Activated CD8-positive, alpha-beta memory T cell treated with anti-CD3 and anti-CD28 coated beads for 36 hours (primary cell): ENCODE results near the gene INTS4. TPM values are rescaled to one million over a fixed set of nuclear protein-coding genes. Genes with fewer than 3 reads are reported as not detected.
"Not testable (repeated sequence)": the region's sequence is repeated elsewhere in the genome, so short reads cannot be mapped to it uniquely, and the experiment has no call there.

Experiments used
- CTCF ChIA-PET: fragments of 350-600 bp; sonication (Branson Sonifier 250); formaldehyde crosslinking; loops from one replicate; lab custom pipeline; 2021; ENCODE audit warnings: antibody characterized with exemption; lab: Charles Lee
- POLR2A ChIA-PET: fragments of 350-600 bp; sonication (Branson Sonifier 250); formaldehyde crosslinking; loops from one replicate; lab custom pipeline; 2021; ENCODE audit warnings: antibody characterized with exemption; lab: Charles Lee
- total RNA-seq, 2 experiments: library from RNA; stranded (reverse); gene quantifications; one replicate each; pipeline ENCODE4 v1.2.3, GENCODE V29; 2021

Gene INTS4
- total RNA-seq, 2 experiments from 2014 or later = 48.0 to 49.0 TPM

GRCh38 chr11:77890100-77890614 is 104.3 kb downstream of the INTS4 start:
- POLR2A ChIA-PET, CTCF ChIA-PET: not testable (repeated sequence)

- CTCF ChIA-PET = interaction anchor here (0.6 kb wide), 1 partner anchor 14 kb away, joined by 3 read pairs; no protein-coding TSS in a partner anchor
- POLR2A ChIA-PET = not testable (repeated sequence)
Observed at GRCh38 chr11:77889045-77889444, 105.4 kb downstream of the INTS4 start.

GRCh38 chr11:77886401-77886800 is 108.1 kb downstream of the INTS4 start:
- CTCF ChIA-PET = no interaction called here

GRCh38 chr11:77884829-77885190 is 109.7 kb downstream of the INTS4 start:
- ChIA-PET CTCF (no interaction called here), POLR2A (no interaction called here)

More at GRCh38 chr11:77886401-77886800, 108.1 kb downstream of the INTS4 start:
- POLR2A ChIA-PET = no interaction called here

- ChIA-PET POLR2A (no interaction called here), CTCF (no interaction called here)
Observed at GRCh38 chr11:77884186-77884828, 110.2 kb downstream of the INTS4 start.

GRCh38 chr11:77883775-77884174 is 110.7 kb downstream of the INTS4 start:
- ChIA-PET POLR2A (no interaction called here), CTCF (no interaction called here)

GRCh38 chr11:77882396-77882795 is 112.1 kb downstream of the INTS4 start:
- CTCF ChIA-PET = no interaction called here

GRCh38 chr11:77879218-77879617 is 115.2 kb downstream of the INTS4 start:
- ChIA-PET POLR2A (no interaction called here), CTCF (no interaction called here)

More at GRCh38 chr11:77882396-77882795, 112.1 kb downstream of the INTS4 start:
- POLR2A ChIA-PET = no interaction called here

- POLR2A ChIA-PET, CTCF ChIA-PET: not testable (repeated sequence)
Observed at GRCh38 chr11:77878247-77878646, 116.2 kb downstream of the INTS4 start.

- POLR2A ChIA-PET = no interaction called here
- CTCF ChIA-PET = no interaction called here
Observed at GRCh38 chr11:77876045-77876444, 118.4 kb downstream of the INTS4 start.

- CTCF ChIA-PET = interaction anchor here (0.7 kb wide), 1 partner anchor 14 kb away, joined by 3 read pairs; no protein-coding TSS in a partner anchor
Observed at GRCh38 chr11:77874206-77874605, 120.3 kb downstream of the INTS4 start.

GRCh38 chr11:77873345-77873744 is 121.1 kb downstream of the INTS4 start:
- ChIA-PET CTCF (no interaction called here), POLR2A (no interaction called here)

More at GRCh38 chr11:77874206-77874605, 120.3 kb downstream of the INTS4 start:
- POLR2A ChIA-PET = no interaction called here

GRCh38 chr11:77871855-77872254 is 122.6 kb downstream of the INTS4 start:
- ChIA-PET POLR2A (no interaction called here), CTCF (no interaction called here)

GRCh38 chr11:77868744-77869143 is 125.7 kb downstream of the INTS4 start:
- ChIA-PET POLR2A (no interaction called here), CTCF (no interaction called here)

GRCh38 chr11:77866336-77866735 is 128.1 kb downstream of the INTS4 start:
- ChIA-PET CTCF (no interaction called here), POLR2A (no interaction called here)

GRCh38 chr11:77865805-77866204 is 128.7 kb downstream of the INTS4 start:
- CTCF ChIA-PET = no interaction called here
- POLR2A ChIA-PET = no interaction called here

GRCh38 chr11:77861444-77861843 is 133.0 kb downstream of the INTS4 start:
- POLR2A ChIA-PET, CTCF ChIA-PET: not testable (repeated sequence)

GRCh38 chr11:77857906-77858457 is 136.5 kb downstream of the INTS4 start:
- CTCF ChIA-PET = interaction anchor here (0.7 kb wide), 1 partner anchor 389 kb away, joined by 3 read pairs; no protein-coding TSS in a partner anchor
- POLR2A ChIA-PET = not testable (repeated sequence)

- CTCF ChIA-PET = no interaction called here
- POLR2A ChIA-PET = no interaction called here
Observed at GRCh38 chr11:77854838-77855237, 139.6 kb downstream of the INTS4 start.

- CTCF ChIA-PET = no interaction called here
Observed at GRCh38 chr11:77851503-77851902, 143.0 kb downstream of the INTS4 start.

GRCh38 chr11:77843700-77844099 is 150.8 kb downstream of the INTS4 start:
- CTCF ChIA-PET = not testable (repeated sequence)

More at GRCh38 chr11:77851503-77851902, 143.0 kb downstream of the INTS4 start:
- POLR2A ChIA-PET = no interaction called here

More at GRCh38 chr11:77843700-77844099, 150.8 kb downstream of the INTS4 start:
- POLR2A ChIA-PET = not testable (repeated sequence)
